GM18951 (cell line): Measurements from ENCODE around the gene PARD3.

Experiments
- POLR2A ChIP-seq: IDR thresholded peaks from 4 replicates; pipeline ENCODE4 v1.6.1; 2011; ENCODE audit warnings: mild to moderate bottlenecking; ENCODE audit not compliant: insufficient read length, insufficient read depth; ENCODE audit errors: extremely low read depth
- in situ Hi-C: fragments of 300-500 bp; cut with MboI; formaldehyde crosslinking; loops from one replicate; pipeline ENCODE4 v1.12.0; 2022; ENCODE audit warnings: low sequenced_read_pairs, mixed read lengths, inconsistent platforms; ENCODE audit not compliant: unreplicated experiment

The PARD3 gene

GRCh38 chr10:34477249-34477648 lies 337.8 kb downstream of the PARD3 start:
- in situ Hi-C loops = no loop called here

GRCh38 chr10:34476608-34477007 lies 338.5 kb downstream of the PARD3 start:
- in situ Hi-C loops = no loop called here
- no peak for TF ChIP-seq POLR2A

More at GRCh38 chr10:34477249-34477648, 337.8 kb downstream of the PARD3 start:
- TF ChIP-seq POLR2A = no peak

- TF ChIP-seq POLR2A = no peak
- in situ Hi-C loops = no loop called here
Measured at GRCh38 chr10:34475786-34476185, 339.3 kb downstream of the PARD3 start.

GRCh38 chr10:34475274-34475646 lies 339.8 kb downstream of the PARD3 start:
- in situ Hi-C loops = no loop called here

GRCh38 chr10:34474555-34475273 lies 340.4 kb downstream of the PARD3 start:
- no peak for TF ChIP-seq POLR2A
- in situ Hi-C loops = no loop called here

More at GRCh38 chr10:34475274-34475646, 339.8 kb downstream of the PARD3 start:
- TF ChIP-seq POLR2A = no peak

GRCh38 chr10:34474009-34474376 lies 341.1 kb downstream of the PARD3 start:
- in situ Hi-C loops = no loop called here
- TF ChIP-seq POLR2A = no peak

- in situ Hi-C loops = no loop called here
- TF ChIP-seq POLR2A = no peak
Measured at GRCh38 chr10:34473174-34474008, 341.7 kb downstream of the PARD3 start.

- in situ Hi-C loops = no loop called here
- TF ChIP-seq POLR2A = no peak
Measured at GRCh38 chr10:34470307-34470706, 344.8 kb downstream of the PARD3 start.

GRCh38 chr10:34469446-34469845 lies 345.6 kb downstream of the PARD3 start:
- no peak for TF ChIP-seq POLR2A
- in situ Hi-C loops = no loop called here

- in situ Hi-C loops = no loop called here
Measured at GRCh38 chr10:34467902-34468301, 347.2 kb downstream of the PARD3 start.

GRCh38 chr10:34467364-34467763 lies 347.7 kb downstream of the PARD3 start:
- TF ChIP-seq POLR2A = no peak
- in situ Hi-C loops = no loop called here

More at GRCh38 chr10:34467902-34468301, 347.2 kb downstream of the PARD3 start:
- no peak for TF ChIP-seq POLR2A

- TF ChIP-seq POLR2A = no peak
- in situ Hi-C loops = no loop called here
Measured at GRCh38 chr10:34465678-34466077, 349.4 kb downstream of the PARD3 start.

GRCh38 chr10:34464591-34464990 lies 350.5 kb downstream of the PARD3 start:
- in situ Hi-C loops = no loop called here
- TF ChIP-seq POLR2A = no peak

GRCh38 chr10:34464000-34464399 lies 351.1 kb downstream of the PARD3 start:
- in situ Hi-C loops = no loop called here
- TF ChIP-seq POLR2A = no peak

- TF ChIP-seq POLR2A = no peak
- in situ Hi-C loops = no loop called here
Measured at GRCh38 chr10:34462993-34463392, 352.1 kb downstream of the PARD3 start.
